GM19324 (cell line): ENCODE measurements around the gene MTMR3.

Experiments used
- ATAC-seq: cut with Tn5 transposase; IDR thresholded peaks from one replicate; pipeline ENCODE4 v1.9.1; 2021; ENCODE audit warnings: mild to moderate bottlenecking, moderate library complexity; ENCODE audit not compliant: unreplicated experiment, low FRiP score

Gene MTMR3

GRCh38 chr22:30078320-30079311 is 195.6 kb downstream of the MTMR3 start:
- ATAC-seq, result no peak

- ATAC-seq, result no peak
These were observed 197.1 kb downstream of the MTMR3 start, which contains the start of gene HORMAD2 for GRCh38 chr22:30079952-30080533. HORMAD2 (plus strand) TSS chr22:30080464; CDS start chr22:30093953, 13,489 bp downstream.
